GM21360 (cell line): ENCODE measurements around the gene STRADA.
"Not testable (repeated sequence)": the region's sequence is repeated elsewhere in the genome, so short reads cannot be mapped to it uniquely, and the experiment has no call there.

ENCODE experiments used
- ATAC-seq: cut with Tn5 transposase; IDR thresholded peaks from one replicate; pipeline ENCODE4 v1.9.1; 2021; ENCODE audit warnings: mild to moderate bottlenecking, moderate library complexity; ENCODE audit not compliant: unreplicated experiment

The STRADA gene

GRCh38 chr17:63758428-63758827, 16.8 kb upstream of the STRADA start:
- ATAC-seq: no peak

DNA sequence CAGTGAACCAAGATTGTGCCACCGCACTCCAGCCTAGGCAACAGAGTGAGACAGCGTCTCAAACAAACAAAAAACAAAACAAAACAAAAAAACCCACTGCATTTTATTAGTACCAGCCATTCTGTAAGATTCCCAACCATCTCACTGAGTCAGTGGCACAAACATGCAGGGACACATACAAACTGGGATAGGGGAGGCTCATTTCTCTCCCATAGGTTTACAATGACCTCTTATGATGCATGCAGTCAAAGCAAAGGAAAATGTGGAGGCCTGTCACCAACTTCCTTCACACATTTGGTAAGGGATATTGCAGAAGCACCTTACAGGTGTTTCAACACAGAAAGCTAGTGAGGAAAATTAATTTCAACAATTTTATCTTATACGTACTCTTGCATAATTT, 12.4 kb upstream of the STRADA start:
- no peak for ATAC-seq

DNA sequence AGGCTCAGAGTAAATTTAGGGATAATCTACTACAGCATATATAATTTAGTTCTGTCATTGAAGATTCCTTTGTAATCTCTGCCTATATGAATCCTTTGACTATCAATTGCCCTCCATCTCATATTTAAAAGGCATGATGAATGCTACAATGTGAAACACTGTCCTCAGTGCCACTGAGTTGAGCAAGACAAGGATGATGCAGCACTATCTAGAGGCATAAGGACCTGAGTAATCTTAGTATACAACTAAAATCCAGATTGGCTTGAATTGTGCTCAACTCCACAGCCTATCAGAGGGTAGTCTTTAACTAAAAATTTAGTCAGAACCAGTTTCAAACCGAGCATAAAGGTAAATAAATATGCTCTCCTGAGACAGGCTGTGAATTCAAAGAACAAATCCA, 11.6 kb upstream of the STRADA start:
- no peak for ATAC-seq

DNA sequence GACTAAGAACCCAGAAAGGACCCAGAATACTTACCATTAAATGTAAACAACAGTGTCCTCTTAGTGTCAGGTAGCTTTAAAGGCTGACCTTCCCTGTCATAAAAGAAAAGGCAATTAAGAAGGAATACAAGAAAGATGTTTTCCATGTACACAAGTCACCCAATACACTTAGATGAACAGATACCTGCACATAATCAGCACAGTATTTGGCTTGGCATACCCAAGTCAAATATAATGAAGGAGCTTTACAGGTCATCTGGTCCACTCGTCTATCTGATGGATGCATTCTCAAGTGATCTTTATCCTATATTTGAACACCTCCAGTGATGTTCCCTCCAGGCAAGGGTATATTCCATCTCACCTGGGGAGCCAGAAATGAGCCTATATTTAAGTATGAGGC, 11.1 kb upstream of the STRADA start:
- ATAC-seq: no peak

- no peak for ATAC-seq
These were observed 10.2 kb upstream of the STRADA start for GRCh38 chr17:63751806-63752205.

DNA sequence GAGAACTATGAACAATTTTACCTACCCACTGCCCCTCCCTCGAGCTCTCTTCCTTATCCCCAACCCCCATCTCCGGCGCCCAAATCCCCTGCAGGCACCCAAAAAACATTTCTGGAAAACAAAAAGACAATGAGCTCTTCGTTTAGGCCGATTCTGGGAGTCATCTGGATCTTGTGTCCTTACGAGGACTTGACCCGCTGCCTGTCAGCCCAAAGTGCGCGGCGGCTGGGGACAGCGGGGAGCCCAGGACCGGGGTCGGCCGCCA, 524 bp downstream of the STRADA start:
- ATAC-seq: no peak

DNA sequence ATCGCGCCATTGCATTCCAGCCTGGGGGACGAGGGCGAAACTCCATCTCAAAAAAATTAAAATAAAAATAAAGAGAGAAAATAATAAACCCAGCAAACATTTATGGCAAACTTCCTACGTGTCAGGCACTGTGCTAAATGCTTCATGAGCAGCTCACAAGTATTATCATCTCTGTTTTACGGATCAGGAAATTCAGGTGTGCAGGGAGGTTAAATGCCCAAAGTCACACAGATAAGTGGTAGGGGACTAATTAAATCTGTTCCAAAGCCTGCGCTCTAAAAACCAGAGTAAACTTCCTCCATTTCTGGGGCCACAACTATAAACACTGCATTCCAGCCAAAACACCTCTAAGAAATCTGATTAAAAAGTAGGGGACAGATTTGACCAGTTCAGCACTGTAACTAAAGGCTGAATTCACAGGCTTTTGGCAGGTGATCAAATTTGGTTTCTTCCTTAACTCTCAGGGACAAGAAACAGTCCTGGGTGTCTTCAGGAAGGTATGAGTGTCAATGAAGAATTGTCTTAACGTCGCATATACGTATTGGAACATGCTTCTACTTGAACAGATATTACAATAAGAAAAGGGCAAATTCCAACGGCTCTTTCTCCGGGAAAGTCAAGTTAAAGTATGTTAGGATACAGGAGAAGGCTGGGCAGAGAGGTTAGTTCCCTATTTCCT, 996 bp downstream of the STRADA start:
- no peak for ATAC-seq

- ATAC-seq: no peak
These were observed 5.9 kb downstream of the STRADA start for GRCh38 chr17:63735691-63736090.

DNA sequence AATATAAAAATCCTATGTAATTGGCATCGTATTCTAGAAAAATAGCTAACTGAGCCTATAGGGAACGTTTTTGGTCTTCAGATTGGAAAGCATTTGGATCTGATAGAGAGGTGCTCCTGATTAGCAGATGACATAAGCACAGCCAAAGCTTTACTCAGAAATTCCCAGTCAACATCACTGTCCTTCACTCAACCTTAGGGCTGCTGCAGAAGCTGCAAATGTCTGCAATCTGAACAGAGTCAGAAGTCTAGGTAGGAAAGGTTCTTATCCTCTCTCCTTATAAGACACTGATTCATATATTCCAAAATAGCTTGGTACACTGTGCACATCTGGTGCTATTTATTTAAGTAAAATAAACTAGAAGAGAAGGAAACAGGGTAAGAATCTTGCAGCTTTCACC, 19.2 kb downstream of the STRADA start:
- ATAC-seq: no peak

- not testable (repeated sequence) for ATAC-seq
These were observed 21.4 kb downstream of the STRADA start for GRCh38 chr17:63720194-63720593.

- ATAC-seq: no peak
These were observed 22.6 kb downstream of the STRADA start for GRCh38 chr17:63718988-63719387.

DNA sequence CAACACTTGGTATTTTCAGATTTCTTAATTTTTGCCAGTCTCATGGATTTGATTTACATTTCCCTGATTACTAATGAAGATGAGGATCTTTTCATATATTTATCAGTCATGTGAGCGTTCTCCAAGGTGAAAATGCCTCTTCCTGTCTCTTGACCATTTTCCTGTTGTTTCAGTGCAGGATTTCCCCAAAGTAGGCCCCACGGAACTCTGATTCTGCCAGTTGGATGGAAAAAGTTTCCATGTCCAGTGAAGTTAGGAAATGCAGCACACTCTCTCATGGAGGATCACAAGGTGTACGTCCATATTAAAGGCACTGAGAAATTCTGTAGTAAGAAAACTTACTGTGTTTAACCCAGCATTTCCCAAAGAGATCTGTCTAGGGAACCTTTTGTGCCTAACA, 25.2 kb downstream of the STRADA start:
- ATAC-seq: no peak

GRCh38 chr17:63714550-63715277, 26.9 kb downstream of the STRADA start:
- no peak for ATAC-seq

- ATAC-seq: no peak
These were observed 32.5 kb downstream of the STRADA start for GRCh38 chr17:63709110-63709509.

- ATAC-seq: no peak
These were observed 34.4 kb downstream of the STRADA start for GRCh38 chr17:63707151-63707550.

DNA sequence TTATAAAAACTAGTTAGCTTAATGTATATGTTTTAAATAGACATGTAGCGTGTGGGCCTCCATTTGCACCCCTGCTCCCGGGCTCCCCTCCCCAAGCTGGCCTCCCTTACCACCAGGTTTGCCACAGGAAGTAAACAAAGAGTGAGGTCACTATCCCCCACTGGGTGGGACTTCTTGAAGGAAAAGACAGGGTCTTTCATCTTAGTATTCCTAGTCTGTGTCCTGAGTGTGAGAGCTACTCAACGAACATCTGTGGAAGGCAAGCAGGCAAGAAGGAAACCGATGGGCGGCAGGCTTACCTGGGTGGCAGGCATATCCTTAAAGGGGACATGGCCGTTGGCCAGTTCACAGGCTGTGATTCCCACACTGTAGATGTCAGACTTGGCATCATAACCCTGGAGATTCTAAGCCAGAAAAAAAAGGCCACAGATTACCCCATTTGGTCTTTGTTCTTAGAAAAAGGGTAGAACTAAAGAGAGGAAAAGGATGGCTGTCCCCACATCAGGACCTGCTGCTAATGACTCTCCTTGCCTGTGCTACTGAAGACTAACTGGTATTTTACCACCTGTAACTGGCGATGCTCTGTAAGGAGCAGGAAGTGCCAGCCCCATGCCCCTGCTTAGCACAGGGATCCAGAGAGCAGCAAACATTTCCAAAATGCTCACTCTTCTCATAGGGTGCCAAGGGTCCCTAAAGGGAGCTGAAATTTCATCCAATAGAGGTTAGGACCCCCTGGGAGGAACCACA, 35.1 kb downstream of the STRADA start:
- ATAC-seq: no peak

- ATAC-seq: no peak
These were observed 35.9 kb downstream of the STRADA start for GRCh38 chr17:63705657-63706056.

DNA sequence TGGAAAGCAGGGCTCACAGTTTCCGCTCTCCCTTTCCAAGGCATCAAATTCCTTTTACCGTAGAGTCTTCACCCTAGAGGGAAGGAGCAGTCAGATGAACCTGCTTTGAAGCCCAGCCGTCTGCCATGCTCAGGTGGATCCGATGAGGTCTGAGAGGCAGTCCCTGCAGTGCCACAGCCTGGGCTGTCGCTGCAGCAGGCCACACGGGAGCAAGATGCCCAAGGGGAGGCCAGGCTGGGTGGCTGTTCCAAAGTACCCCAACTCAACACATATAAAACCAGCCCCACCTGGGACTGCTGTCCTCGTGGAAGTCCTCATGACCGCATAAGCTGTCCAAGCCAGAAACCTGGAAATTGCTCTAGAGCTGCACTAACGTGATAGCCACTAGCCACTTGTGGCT, 36.8 kb downstream of the STRADA start:
- ATAC-seq: no peak

GRCh38 chr17:63704259-63704576, 37.4 kb downstream of the STRADA start:
- no peak for ATAC-seq

- no peak for ATAC-seq
These were observed 37.9 kb downstream of the STRADA start for GRCh38 chr17:63703556-63704258.

DNA sequence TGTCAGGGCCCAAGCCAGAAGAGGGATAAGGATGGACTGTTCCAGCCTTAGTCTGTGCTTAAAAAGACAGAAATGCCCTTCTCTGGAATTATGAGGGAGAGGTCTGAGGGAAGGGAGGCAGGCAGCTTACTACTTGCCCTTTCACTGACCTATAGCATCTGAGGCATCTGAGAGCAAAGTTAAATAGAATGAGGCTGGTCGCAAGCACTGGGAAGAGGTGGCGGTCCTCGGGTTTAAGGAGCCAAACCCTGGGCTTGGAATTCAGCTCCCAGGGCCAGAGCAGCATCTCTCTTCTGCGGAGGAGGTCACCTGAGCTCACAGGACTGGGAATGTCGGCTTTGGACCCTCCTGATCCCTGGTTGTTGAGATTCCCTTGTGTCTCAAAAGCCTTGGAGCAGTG, 38.6 kb downstream of the STRADA start:
- ATAC-seq: no peak

DNA sequence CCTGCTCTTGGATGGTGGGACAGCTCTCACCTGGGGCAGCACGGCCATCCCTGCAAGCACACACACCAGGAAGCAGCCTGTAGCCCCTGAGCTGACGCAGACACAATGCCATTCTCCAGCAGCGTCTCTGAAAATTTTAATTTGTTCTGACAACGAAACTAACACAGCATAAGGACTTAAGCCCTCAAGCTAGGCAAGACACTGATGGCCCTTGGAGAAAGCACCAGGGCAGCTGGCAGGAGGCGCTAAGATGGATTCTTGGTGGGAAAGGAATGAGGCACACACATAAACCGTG, 38.9 kb downstream of the STRADA start:
- ATAC-seq: no peak
